Activated B cell treated with CpG ODN at 0.5 μM for 24 hours (primary cell): Measurements from ENCODE around the gene FAM162A. TPM values are rescaled to one million over a fixed set of nuclear protein-coding genes. Genes with fewer than 3 reads are reported as not detected.

ENCODE experiments used
- ATAC-seq: fragments of 200-7000 bp; cut with Tn5 transposase; one replicate; pipeline ENCODE4 v1.10.0; 2021; ENCODE audit warnings: low read depth, mild to moderate bottlenecking, moderate library complexity
- CTCF ChIA-PET: fragments of 350-600 bp; sonication (Branson Sonifier 250); formaldehyde crosslinking; loops from one replicate; lab custom pipeline; 2021; ENCODE audit warnings: antibody characterized with exemption; lab: Charles Lee
- POLR2A ChIA-PET: fragments of 350-600 bp; sonication (Branson Sonifier 250); formaldehyde crosslinking; loops from one replicate; lab custom pipeline; 2021; ENCODE audit warnings: antibody characterized with exemption; lab: Charles Lee
- DNase-seq: peaks from one replicate; pipeline ENCODE4 v3.0.0; 2022
- H3K27ac Mint-ChIP-seq: one replicate; pipeline ENCODE4 v1.8.0; 2020; ENCODE audit warnings: mixed read lengths
- H3K27me3 Mint-ChIP-seq: one replicate; pipeline ENCODE4 v1.8.0; 2021; ENCODE audit warnings: mixed read lengths
- H3K36me3 Mint-ChIP-seq: one replicate; pipeline ENCODE4 v1.8.0; 2021; ENCODE audit warnings: low read depth, mixed read lengths
- H3K4me1 Mint-ChIP-seq: one replicate; pipeline ENCODE4 v1.8.0; 2021; ENCODE audit warnings: mixed read lengths
- H3K4me3 Mint-ChIP-seq: one replicate; pipeline ENCODE4 v1.8.0; 2020; ENCODE audit warnings: mild to moderate bottlenecking, mixed read lengths
- H3K9me3 Mint-ChIP-seq: one replicate; pipeline ENCODE4 v1.8.0; 2020; ENCODE audit warnings: mixed read lengths
- intact Hi-C: fragments of 100-400 bp; cut with micrococcal nuclease; formaldehyde crosslinking; loops from one replicate; pipeline ENCODE4 v1.15.1; 2024
- total RNA-seq: library from RNA; stranded (reverse); gene quantifications from 2 replicates; pipeline ENCODE4 v1.2.3, GENCODE V29; 2022
- TF ChIP-seq, protein P1 (sequence below): fragments of 200-600 bp; IDR thresholded peaks from one replicate; pipeline ENCODE4 v1.8.0; 2022; ENCODE audit warnings: antibody characterized with exemption, mild to moderate bottlenecking

FAM162A gene
- total RNA-seq, 1 donor from 2014 or later = 28.5 TPM

DNA sequence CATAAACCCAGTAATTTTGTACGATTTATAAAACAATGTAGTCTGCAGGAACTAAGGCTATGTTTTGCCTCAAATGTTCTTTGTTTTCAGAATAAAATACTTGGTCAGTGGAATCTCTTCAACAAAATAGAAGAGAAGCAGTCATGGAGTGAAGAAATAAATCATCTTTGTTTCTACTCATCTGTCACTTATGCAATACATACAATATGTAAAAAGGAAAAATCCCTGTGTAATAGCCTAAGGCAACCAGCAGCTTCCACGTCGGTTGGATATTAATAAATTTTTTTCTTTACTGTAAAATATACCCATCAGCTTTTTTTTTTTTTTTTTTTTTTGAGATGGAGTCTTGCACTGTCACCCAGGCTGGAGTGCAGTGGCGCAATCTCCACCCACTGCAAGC, 37.1 kb downstream of the FAM162A start:
- Mint-ChIP-seq H3K36me3 (peaks cover 48% of the 10 kb centered on the region), H3K9me3 (no peaks in the 10 kb centered on the region)

DNA sequence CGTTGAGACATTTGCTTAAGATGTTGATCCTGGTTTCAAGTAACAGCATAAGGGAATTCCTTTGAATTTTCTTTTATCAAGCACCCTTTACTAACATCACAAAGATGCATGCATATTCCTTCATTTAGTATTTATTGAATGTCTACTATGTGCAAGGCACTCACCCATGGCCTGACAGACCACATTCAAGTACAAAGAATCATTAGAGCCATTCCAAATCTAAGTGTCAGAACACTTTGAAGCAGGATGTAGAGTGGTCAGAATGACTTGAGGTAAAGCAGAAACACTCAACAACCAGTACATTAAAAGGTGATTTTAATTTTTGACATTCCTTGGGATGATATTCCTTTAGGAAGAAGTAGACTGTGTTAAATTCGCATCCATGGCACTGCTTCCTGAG, 37.9 kb downstream of the FAM162A start:
- CTCF ChIA-PET = no interaction called here
- TF ChIP-seq, protein P1, sequence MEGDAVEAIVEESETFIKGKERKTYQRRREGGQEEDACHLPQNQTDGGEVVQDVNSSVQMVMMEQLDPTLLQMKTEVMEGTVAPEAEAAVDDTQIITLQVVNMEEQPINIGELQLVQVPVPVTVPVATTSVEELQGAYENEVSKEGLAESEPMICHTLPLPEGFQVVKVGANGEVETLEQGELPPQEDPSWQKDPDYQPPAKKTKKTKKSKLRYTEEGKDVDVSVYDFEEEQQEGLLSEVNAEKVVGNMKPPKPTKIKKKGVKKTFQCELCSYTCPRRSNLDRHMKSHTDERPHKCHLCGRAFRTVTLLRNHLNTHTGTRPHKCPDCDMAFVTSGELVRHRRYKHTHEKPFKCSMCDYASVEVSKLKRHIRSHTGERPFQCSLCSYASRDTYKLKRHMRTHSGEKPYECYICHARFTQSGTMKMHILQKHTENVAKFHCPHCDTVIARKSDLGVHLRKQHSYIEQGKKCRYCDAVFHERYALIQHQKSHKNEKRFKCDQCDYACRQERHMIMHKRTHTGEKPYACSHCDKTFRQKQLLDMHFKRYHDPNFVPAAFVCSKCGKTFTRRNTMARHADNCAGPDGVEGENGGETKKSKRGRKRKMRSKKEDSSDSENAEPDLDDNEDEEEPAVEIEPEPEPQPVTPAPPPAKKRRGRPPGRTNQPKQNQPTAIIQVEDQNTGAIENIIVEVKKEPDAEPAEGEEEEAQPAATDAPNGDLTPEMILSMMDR = no peak
- POLR2A ChIA-PET = no interaction called here

More for the DNA sequence above, 37.1 kb downstream of the FAM162A start:
- Mint-ChIP-seq H3K4me1 (peaks cover 20% of the 10 kb centered on the region), H3K27me3 (no peaks in the 10 kb centered on the region), H3K27ac (no peak overlapping the region), H3K4me3 (no peak overlapping the region)
- ChIA-PET CTCF (no interaction called here), POLR2A (interaction anchor here (0.6 kb wide), 1 partner anchor 79 kb away, joined by 4 read pairs; no protein-coding TSS in a partner anchor)
- ATAC-seq = no peak
- intact Hi-C loops = no loop called here
- DNase-seq = no peak
- TF ChIP-seq, protein P1 = no peak

DNA sequence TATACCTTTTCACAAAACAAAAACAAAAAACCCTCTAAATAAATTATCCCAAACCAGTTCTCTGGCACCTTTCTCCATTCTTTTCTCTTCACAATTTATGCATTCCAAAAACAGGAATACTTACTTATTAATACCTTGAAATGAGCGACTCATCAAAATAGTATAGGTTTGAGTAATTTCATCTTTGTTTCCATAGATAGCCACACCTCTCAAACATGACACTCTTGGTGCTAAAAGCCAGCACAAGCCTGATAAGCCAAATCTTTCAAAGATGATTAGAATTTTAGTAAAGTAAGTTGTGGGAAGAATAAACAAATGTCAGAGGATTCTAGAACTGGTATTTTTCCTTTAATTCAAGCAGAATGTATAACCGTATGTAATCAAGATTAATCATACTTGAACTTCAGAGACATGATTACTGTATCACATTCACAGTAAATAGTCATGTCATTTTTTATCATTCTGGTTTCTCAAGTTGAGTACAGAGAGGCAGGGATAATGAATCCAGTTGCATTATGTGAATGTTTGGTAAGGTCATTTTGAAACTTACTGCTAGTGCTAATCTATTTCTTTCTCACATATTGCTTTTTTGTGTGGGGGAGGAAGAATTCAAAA, 44.0 kb downstream of the FAM162A start:
- CTCF ChIA-PET = no interaction called here
- H3K36me3 Mint-ChIP-seq = peaks cover 79% of the 10 kb centered on the region
- no peaks in the 10 kb centered on the region for H3K27me3 Mint-ChIP-seq
- H3K4me1 Mint-ChIP-seq = no peaks in the 10 kb centered on the region
- intact Hi-C loops = no loop called here
- ATAC-seq = no peak
- TF ChIP-seq, protein P1 = no peak
- no peak overlapping the region for H3K27ac Mint-ChIP-seq
- no peak for DNase-seq
- POLR2A ChIA-PET = interaction anchor here (0.6 kb wide), 1 partner anchor 136 kb away, joined by 4 read pairs; the partner anchor contains the start of genes DTX3L and PARP9
- H3K9me3 Mint-ChIP-seq = peaks cover 4% of the 10 kb centered on the region
- H3K4me3 Mint-ChIP-seq = no peak overlapping the region

More for the DNA sequence above, 37.9 kb downstream of the FAM162A start:
- Mint-ChIP-seq H3K4me3 (no peak overlapping the region), H3K4me1 (peaks cover 14% of the 10 kb centered on the region), H3K9me3 (no peaks in the 10 kb centered on the region), H3K36me3 (peaks cover 50% of the 10 kb centered on the region), H3K27me3 (no peaks in the 10 kb centered on the region), H3K27ac (no peak overlapping the region)
- intact Hi-C loops = no loop called here
- no peak for DNase-seq
- no peak for ATAC-seq

DNA sequence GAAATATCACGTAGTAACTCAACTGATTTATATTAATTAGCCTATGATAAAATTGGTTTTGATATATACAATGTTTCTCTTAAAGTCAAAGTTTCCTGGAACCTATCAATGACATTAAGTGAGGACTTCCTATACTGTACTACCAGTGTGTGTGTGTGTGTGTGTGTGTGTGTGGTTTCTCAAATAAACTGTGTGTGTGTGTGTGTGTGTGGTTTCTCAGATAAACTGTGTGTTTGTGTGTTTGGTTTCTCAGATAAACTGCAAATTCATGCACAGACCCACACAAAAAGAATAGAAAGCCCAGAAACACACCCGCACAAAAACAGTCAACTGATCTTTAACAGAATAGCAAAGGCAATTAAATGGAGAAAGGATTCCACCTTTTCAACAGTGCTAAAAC, 46.4 kb downstream of the FAM162A start:
- intact Hi-C loops = no loop called here
- Mint-ChIP-seq H3K27me3 (no peaks in the 10 kb centered on the region), H3K9me3 (peaks cover 4% of the 10 kb centered on the region), H3K36me3 (peaks cover 83% of the 10 kb centered on the region), H3K27ac (no peak overlapping the region), H3K4me3 (no peak overlapping the region), H3K4me1 (no peaks in the 10 kb centered on the region)
- ATAC-seq (no peak), DNase-seq (no peak)
- POLR2A ChIA-PET = no interaction called here
- TF ChIP-seq, protein P1 = no peak
- CTCF ChIA-PET = no interaction called here

DNA sequence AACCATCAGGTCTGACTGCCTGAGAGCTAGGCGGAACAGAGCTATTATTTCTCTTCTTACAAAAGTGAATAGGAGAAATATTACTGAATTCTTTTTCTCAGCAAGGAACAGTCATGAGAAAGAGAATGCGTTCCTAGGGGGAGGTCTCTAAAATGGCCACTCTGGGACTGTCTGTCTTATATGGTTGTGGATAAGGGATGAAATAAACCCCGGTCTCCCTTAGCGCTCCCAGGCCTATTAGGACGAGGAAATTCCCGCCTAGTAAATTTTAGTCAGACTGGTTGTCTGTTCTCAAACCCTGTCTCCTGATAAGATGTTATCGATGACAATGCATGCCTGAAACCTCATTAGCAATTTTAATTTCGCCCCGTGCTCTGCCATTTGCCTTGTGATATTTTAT, 52.0 kb downstream of the FAM162A start:
- ChIA-PET CTCF (no interaction called here), POLR2A (interaction anchor here (1.6 kb wide), 1 partner anchor 20 kb away, joined by 4 read pairs; the partner anchor contains the start of gene WDR5B)
- Mint-ChIP-seq H3K4me3 (no peak overlapping the region), H3K4me1 (no peaks in the 10 kb centered on the region), H3K9me3 (peaks cover 3% of the 10 kb centered on the region), H3K36me3 (peaks cover 86% of the 10 kb centered on the region), H3K27ac (no peak overlapping the region), H3K27me3 (no peaks in the 10 kb centered on the region)
- TF ChIP-seq, protein P1 = no peak
- intact Hi-C loops = no loop called here
- DNase-seq (no peak), ATAC-seq (no peak)
